ENCODE data around the gene MAGI3.
A peak's percentile ranks its signal among the peaks of the same experiment; 100 is the strongest.
"Not testable (repeated sequence)": the region's sequence is repeated elsewhere in the genome, so short reads cannot be mapped to it uniquely, and the experiment has no call there.

MAGI3 gene

DNA sequence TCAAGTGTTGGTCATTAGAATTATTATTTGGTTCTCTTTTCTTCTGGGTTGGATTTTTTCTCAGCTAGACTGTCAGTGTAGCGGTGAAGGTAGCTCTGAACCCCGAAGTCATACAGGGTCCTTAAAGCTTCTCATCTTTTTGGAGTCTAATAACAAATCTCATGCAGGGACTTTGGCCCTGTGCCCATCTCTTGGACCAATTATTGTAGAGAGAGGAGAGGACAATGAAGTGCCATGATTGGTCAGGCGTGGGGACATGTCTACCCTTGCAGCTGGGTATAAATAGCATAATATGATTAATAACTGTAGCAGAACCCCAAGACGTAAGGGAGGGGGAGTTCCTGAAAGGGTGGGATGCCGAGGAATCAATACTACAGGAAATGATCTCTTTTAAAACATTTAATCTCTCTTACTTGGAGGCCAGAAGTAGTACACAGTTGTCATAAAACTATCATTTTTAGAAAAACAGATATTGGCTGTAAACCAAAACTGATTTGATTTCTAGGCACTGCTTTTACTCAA, 8.8 kb downstream of the MAGI3 start:
- no peak for DNase-seq (ENCODE audit: low read depth)

DNA sequence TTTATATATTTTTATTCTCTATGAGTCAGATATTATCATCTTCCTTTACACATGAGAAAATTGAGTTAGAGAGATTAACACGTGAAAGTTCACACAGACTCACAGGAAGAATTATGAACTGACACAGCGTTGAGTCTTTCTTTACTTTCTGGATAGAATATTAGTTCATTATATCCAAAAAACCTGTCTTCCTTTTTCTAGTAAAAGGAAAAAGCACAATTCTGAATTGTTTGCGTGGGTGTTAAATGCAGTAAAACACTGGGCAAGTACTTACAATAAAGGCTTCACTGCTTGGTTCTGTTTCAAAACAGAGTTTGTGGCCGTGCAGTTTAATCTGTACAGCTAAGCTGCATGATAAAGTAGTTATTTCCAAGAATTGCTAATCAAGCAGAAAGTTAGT, 10.8 kb downstream of the MAGI3 start:
- DNase-seq (ENCODE audit: low read depth), result no peak

DNA sequence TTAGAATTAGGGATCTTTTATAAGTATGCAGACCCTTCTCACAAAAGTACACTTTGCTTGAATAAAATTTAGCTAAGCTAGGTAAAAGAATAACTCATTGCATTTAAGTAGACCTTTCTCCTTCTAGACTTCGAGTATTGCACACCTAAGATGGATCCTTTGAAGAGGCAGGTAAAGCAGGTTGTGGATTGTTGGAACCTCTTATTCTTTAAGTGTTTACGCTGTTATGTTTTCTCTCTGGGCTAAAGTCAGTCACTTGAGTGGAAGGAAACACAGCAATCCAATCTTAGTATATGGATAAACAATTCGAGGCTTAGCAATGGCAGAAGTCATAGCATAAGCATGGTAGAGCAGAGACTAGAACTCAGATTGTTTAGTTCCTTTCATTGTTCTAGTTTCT, 11.4 kb downstream of the MAGI3 start:
- DNase-seq (ENCODE audit: low read depth), result no peak

DNA sequence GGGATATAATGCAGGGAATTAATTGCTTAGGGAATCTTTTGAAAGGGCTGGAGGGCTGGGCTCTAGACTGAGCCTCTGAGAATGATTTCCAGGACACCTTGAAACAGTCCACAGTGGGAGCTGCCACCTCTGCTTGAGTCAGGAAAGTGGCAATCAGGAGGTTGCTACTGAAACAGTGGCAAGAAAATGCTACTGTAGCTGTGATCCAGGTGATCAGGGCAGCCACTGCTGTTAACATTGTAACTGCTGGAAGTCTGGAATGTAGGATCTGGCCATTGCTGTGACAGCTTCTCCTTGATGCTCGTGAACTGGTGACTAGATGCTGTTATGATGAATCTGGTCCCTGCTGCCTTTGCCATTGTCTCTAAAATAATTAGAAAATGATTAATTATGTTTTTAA, 12.8 kb downstream of the MAGI3 start:
- no peak for DNase-seq (ENCODE audit: low read depth)

- DNase-seq (ENCODE audit: low read depth), result no peak
These were observed 15.3 kb downstream of the MAGI3 start for GRCh38 chr1:113405573-113405972.

GRCh38 chr1:113406149-113406548, 15.8 kb downstream of the MAGI3 start:
- DNase-seq (ENCODE audit: low read depth), result not testable (repeated sequence)

GRCh38 chr1:113409363-113409762, 19.0 kb downstream of the MAGI3 start:
- DNase-seq (ENCODE audit: low read depth), result no peak

DNA sequence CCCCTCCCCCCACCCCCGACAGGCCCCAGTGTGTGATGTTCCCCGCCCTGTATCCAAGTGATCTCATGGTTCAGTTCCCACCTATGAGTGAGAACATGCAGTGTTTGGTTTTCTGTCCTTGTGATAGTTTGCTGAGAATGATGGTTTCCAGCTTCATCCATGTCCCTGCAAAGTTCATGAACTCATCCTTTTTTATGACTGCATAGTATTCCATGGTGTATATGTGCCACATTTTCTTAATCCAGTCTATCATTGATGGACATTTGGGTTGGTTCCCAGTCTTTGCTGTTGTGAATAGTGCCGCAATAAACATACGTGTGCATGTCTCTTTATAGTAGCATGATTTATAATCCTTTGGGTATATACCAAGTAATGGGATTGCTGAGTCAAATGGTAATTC, 21.7 kb downstream of the MAGI3 start:
- DNase-seq (ENCODE audit: low read depth), result not testable (repeated sequence)

GRCh38 chr1:113415310-113416070, 25.2 kb downstream of the MAGI3 start:
- DNase-seq (ENCODE audit: low read depth), result no peak

GRCh38 chr1:113416071-113416470, 25.8 kb downstream of the MAGI3 start:
- not testable (repeated sequence) for DNase-seq (ENCODE audit: low read depth)

DNA sequence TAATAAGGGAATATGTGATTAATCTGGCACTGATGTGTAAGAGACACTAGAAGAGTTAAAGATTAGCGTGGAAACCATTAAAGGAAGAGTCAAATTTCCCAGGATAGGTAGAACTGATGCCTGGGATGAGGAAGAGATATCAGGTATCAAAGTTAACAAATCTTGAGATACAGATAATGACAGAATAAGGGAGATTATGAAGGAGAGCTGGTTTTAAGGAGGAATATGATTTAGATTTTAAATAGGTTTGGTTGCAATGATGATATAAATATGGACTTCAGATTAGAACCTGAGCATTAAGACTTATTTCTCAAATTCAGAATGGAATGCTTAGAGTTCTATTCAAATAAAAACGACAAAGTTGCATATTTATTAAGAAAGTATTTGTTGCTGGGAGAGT, 26.2 kb downstream of the MAGI3 start:
- DNase-seq (ENCODE audit: low read depth), result no peak

GRCh38 chr1:113422315-113423068, 32.2 kb downstream of the MAGI3 start:
- no peak for DNase-seq (ENCODE audit: low read depth)

DNA sequence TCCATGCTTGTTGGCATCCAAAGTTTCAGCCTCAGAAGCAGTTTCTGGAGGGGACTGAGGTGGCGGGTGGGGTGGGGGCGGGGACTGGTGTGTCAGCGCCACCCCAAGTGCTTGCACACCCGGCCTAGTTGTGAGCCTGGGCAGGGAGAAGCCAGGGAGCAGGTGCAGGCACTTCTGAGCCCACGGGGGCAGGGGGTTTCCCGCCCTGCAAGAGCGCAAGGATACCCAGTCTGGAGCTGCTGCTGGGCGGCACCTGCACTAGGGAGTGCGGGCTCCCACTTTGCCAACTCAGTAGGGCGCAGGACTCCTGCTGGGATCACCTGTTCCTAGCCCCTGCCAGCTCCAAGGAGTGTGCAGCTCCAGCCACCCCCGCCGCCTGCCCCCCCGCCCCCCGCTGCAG, 33.5 kb downstream of the MAGI3 start:
- no peak for DNase-seq (ENCODE audit: low read depth)

- peak; percentile 21 for DNase-seq (ENCODE audit: low read depth)
These were observed 39.3 kb downstream of the MAGI3 start for GRCh38 chr1:113429461-113430153.

GRCh38 chr1:113433184-113433583, 42.9 kb downstream of the MAGI3 start:
- DNase-seq (ENCODE audit: low read depth), result no peak

- DNase-seq (ENCODE audit: low read depth), result no peak
These were observed 44.0 kb downstream of the MAGI3 start for GRCh38 chr1:113434081-113434873.

DNA sequence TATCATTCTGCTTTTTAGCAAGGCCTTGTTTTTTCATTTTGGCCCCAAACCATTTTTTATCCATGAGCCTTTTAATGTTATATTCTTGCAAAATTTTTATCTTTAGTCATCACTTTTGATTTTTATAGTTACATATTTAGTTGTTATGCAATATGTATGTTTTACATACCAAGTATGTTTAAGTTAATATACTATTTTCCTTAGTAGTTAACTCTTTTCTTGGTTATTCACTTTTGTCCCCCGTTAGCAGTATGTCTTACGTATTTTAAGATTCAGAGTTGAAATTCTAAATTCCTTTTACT, 44.5 kb downstream of the MAGI3 start:
- no peak for DNase-seq (ENCODE audit: low read depth)

GRCh38 chr1:113437554-113438341, 47.4 kb downstream of the MAGI3 start:
- DNase-seq (ENCODE audit: low read depth), result no peak

- no peak for DNase-seq (ENCODE audit: low read depth)
These were observed 48.4 kb downstream of the MAGI3 start for GRCh38 chr1:113438505-113439276.

DNA sequence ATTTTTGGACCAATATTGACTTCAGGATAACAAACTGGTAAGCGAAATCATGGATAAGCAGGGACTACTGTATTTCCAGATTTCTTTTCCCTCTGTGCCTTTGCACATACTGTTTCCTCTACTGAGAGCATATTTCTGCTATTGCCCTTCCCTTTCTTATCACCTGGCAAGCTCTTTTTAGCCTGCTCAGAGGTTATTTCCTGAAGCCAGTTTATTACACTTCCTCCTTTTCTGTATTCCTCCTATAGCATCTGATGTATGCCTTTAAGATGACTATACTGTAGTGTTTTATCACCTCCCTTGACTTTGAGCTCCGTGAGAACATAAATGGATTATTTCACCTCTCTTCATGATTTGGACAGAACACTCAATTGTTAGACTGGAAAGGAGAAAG, 49.0 kb downstream of the MAGI3 start:
- no peak for DNase-seq (ENCODE audit: low read depth)

- DNase-seq (ENCODE audit: low read depth), result no peak
These were observed 51.8 kb downstream of the MAGI3 start for GRCh38 chr1:113442131-113442530.
